NCI-H446 treated with DMSO at 0.1 percent for 48 hours (cell line): ENCODE measurements around the gene CD300C.
A peak's percentile ranks its signal among the peaks of the same experiment; 100 is the strongest.
"Not testable (repeated sequence)": the region's sequence is repeated elsewhere in the genome, so short reads cannot be mapped to it uniquely, and the experiment has no call there.

Experiments
- DNase-seq: peaks from one replicate; lab custom pipeline; 2025; lab: John Stamatoyannopoulos, UW

CD300C gene

DNA sequence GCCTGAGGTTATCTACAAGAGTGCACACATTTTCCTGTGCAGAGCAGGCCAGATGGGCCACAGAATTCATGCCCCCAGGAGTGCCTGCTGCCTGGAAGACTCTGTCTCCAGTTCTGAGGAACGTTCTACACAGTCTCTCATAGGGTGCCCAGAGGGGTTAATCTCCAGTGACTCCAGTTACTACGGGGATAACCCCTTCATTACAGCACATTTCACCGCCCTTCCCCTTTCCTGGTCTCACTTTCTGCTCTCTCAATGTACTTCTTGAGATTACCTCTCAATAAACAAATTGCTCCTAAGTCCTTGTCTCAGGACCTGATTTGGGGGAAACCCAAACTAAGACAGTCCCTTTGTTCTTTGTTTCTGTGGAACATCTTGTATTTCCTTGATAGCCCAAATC, 15.7 kb upstream of the CD300C start:
- no peak for DNase-seq

DNA sequence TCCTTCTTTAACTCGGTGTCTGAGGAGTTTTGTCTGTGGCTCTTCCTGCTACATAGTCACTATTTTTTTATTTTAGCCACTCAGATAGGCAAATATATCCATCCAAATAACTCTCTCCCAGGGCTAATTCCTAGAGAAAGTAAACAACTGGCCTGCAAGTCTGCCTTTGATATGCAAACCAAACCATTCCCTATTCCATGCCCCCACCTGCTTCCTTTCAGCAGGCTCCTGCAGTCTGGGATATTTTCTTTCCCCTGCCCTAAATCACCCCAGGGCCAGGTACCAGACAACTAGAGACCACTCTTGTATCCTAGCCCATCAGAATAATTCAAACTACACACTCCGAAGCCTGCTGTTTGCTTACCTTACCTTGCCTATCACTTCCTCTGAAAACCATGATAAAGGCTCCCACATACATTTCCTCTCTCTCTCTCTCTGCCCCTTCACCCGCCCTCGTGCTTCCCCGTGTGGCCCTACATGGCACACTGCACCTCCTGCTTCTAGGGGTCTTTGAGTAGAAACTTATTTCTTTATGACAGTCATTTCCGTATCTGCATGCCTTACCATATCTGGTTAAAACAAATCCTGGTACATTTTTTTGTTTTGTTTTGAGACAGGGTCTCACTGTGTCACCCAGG, 13.1 kb upstream of the CD300C start:
- DNase-seq = no peak

DNA sequence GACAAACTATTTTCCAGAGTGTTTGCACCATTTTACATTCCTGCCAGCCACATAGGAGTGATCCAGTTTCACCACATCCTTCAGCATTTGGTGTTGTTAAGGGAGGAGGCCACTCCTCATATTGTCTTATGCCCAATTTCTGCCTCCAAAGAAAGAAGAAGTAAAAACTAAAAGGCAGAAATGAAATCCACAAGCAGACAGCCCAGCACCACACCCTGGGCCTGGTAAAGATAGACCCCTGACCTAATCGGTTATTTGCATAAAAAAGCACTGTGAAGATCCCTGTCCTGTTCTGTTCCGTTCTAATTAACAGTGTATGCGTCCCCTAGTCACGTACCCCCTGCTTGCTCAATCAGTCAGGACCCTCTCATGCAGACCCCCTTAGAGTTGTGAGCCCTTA, 12.5 kb upstream of the CD300C start:
- DNase-seq = not testable (repeated sequence)

DNA sequence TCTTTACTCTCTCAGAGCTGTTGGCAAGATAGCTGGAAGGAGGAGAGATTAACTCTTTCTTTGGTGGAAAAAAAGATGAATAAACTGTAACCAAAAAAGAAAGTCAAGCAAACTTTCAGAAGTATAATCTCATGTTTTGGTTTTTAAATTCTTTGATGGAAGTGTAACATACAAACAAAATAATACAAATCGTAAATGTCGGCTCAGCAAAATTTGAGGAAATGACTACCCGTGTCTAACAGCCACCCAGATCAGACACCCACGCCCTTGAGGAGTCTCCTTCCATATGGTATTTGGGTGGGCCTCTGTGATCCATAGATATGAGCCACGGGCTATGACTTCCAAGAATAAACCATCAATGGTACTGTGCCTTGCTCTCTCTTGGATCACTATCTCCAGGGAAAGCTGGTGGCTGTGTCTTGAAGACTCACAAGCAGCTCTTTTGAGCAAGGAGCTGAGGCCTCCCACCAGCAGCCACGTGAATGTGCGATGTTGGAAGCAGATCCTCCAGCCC, 9.6 kb upstream of the CD300C start:
- DNase-seq = no peak

DNA sequence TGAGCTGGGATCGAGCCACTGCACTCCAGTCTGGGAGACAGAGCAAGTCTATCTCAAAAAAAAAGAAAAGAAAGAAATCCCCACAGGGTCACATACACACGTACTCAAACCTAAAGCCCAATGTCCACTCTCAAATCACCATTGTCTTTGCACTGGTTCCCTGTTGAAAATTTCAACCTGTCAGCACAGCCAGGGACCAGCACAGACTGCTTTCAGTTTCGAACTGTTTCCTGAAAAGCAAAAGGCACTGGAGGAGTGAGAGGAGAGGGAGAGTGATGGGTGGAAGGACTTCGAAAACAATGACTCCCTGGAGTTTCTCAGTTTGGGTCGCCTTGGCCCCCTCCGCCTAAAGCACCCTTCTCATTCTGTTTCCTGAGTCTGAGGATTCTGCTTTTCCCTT, 9.0 kb upstream of the CD300C start:
- DNase-seq = no peak

DNA sequence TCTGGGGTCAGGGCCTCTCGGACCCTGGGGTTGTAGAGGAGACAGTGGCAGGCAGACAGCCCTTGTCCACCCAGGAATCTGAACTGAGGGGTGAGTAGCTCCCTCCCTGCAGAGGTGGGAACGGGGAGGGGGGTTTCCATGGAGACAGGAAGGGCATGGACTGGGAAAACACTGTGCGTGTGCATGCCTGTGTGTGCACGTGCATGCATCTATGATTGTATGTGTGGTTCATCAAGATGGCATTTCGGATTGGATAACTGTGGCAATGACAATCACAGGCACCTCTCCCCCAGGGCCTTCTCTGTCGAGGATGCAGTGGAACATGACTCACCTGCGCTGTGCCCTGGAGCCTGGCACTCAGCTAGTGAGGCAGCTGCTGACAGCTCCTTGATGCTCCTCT, 6.1 kb upstream of the CD300C start:
- DNase-seq = no peak

DNA sequence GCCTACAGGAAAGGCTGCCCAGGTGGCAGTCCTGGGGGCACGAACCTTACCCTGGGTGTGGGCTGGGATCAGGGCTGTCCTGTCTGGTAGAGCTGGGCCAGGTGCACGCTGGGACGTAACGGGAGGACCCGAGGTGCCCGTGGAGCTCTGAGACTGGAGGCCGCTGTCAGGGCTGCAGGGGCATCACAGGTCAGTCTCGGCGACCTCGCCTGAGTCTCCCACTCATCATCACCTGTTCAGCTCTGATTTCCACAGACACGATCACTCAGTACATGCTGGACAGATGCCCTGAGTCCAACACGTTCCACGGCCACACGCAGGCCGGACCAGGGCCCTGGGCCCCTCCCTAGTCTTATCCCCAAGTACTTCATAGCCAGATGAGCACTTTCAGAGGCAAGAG, 4.7 kb upstream of the CD300C start:
- DNase-seq = no peak

DNA sequence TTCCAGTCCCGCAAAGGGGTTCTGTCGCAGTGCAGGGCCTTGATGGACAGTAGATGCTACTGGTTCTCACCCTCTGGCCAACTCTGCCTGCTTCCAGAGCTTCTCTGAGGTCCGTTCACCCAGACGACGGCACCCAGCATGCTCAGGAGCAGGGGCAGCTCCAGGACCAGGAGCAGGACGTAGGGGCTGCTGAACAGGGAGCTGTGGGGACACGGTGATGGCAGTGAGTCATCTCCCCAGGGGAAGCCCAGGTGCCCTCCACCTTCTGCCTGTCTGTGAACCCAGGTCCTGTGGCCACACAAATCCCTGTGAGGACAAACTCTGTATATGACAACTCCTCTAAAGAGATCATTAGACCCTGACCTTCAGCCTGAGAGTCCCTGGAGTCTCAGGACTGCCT, 3.4 kb upstream of the CD300C start:
- no peak for DNase-seq

DNA sequence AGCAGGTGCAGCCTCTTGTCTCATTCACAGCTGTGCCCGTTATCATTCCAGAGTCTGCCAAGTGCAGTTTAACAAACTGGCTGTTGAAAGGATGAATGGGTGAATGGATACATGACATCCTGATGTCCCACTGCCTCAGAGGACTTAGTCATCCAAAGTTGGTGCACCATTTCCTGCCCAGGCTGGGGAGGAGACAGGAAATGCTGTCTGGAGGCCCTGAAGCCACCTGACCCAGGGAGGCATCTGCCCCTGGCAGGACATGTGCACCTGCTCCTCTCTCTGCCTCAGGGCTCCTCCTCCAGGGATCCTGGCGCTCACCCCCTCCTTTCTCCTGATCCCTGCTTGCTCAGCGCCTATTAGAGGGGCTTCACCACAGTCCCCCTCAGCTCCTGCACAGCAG, 1.8 kb upstream of the CD300C start:
- DNase-seq = no peak

DNA sequence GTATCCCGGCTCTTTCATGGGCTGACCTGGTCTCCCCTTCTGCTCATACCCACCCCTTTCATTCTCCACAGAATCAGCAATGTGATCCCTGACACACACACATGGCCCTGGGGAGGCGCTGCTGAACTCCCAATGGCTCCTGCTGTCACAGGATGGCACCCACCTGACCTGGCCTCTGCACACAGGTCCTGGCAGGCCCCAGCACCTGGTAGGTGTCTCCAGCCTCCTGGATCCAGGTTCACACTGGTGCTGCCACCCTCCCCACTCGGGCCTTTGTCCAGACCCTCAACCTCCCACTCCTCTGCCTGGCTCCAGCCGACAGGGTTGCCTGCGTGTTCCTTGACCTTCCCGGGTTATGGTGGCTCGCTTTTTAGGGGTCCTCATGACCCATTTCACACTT, 1.3 kb upstream of the CD300C start:
- no peak for DNase-seq

DNA sequence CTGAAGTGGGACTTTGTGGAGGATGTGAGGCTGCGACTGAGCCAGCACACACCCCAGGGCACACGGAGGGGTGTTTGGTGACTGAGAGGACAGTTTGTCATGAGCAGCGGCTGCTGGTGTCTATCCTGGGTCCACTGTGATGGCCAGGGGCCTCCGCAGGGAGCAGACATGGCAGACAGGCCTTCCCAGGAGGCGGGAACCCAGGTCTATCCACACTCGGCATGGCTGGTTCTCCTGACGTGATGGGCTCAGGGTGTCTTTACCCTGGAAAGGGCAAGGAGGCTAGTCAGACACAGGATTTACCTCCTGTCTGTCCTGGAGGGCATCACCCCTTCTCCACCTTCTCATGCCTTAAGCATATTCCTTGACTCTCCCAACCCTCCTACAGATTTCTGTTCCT, 671 bp upstream of the CD300C start:
- DNase-seq = no peak

DNA sequence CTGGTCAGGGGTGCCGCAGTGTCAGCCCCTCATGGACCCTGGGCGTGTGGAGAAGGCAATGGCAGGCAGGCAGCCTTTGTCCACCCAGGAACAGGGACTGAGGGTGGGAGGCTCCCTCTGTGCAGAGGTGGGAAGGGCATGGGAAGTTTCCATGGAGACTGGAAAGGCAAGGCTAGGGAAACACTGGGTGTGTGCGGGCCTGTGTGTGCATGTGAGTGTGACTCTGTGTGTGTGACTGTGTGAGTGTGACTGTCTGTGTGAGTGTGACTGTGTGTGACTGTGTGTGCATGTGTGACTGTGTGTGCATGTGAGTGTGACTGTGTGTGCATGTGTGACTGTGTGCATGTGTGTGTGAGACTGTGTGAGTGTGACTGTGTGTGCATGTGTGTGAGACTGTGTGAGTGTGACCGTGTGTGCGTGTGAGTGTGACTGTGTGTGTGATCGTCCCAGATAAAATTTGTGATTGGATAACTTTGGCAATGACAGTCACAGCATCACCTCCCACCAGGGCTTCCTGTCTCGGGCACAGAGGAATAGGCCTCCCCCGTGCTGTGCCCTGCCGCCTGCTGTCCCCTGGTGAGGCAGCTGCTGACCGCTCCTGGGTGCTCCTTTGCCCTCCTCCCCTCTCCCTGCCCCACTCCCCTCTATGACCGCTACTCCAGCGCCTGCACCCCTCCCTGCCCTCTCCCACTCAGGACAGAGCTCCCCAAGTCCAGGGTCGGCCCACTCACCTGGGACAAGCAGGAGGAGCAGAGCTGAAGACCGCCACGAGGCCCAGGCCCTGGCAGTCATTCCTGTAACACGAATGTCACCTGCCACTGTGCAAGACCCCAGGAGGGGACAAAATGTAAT, 698 bp downstream of the CD300C start:
- no peak for DNase-seq

DNA sequence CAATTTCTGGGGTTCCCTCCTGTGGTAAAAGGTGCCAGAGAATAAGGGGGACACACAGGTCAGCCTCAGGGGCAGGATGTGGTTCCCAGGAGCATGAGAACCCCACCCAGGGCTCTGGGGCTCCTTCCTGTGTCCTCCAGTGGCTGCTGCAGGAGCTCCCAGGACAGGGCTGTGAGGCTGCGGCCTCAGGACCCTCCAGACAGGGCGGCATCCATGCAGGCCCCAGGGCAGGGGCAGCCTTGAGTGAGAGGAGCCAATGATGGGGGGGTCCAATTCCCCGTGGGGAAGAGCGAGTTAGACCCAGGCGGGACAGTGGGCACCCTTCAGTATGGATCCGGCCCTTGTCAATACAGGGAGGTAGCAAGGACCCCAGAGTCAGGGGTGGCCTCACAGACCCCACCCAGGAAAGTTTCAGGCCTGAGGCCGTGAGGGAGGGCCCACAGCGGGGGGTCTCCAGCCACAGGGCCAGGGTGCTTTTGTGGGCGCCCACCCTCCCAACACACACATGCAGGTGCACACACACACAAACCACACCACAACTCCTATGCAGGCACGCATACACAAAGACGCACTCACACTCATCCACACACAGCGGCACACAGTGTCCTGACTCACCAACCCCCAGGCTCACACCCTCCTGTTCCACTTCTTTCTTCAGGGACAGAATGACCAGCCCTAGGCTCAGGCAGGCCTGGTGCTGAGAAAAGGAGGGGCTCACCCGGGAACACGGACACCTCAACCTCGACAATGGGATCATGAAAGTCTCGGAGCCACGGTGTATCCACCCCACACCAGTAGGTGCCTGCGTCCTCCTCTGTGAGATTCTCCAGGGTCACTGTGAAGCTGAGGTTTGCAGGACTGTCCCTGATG, 1.8 kb downstream of the CD300C start:
- no peak for DNase-seq

DNA sequence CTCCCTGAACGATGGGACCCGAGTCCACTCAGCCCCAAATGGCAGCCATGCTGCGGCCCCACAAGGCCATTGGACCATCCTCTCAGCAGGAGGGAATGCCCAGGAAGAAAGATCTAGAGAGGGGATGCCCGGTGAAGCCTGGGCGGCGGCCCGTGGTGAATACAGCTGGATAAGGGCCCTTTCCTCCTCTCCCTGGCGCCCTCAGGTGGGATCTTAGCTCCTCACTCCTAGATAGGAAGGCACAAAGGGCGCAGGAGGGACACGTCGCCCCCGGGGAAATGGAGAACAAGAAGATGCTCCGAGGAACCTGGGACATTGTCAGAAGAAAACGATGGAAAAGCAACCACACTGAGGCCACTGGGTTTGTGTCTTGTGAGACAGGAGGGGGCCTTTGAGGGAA, 2.5 kb downstream of the CD300C start:
- no peak for DNase-seq

DNA sequence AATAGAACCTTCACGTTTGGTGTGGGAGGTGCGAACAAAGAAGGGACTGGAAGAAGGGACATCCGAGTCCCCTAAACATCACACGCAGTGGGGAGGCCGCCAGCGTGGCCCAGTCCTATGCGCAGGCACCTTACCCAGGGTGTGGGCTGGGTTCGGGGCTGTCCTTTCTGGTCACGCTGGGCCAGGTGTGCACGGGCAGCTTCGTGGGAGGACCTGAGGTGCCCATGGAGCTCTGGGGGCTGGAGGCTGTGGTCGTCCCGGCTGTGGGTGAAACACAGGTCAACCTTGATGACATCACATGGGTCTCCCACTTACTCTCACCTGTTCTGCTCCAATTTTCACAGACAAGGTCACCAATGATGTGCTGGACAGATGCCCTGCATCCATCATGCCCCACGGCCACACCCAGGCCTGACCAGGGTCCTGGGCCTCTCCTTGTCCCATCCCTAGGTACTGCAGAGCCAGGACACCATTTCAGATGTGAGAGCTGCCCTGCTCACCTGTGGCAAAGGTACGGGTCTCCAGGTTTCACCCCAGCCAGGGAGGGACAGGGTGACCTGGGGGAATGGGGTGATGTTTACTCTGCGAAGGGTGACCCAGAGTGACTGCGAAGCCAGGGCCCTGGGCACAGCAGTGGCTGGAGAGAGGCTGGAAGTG, 3.1 kb downstream of the CD300C start:
- DNase-seq = no peak

DNA sequence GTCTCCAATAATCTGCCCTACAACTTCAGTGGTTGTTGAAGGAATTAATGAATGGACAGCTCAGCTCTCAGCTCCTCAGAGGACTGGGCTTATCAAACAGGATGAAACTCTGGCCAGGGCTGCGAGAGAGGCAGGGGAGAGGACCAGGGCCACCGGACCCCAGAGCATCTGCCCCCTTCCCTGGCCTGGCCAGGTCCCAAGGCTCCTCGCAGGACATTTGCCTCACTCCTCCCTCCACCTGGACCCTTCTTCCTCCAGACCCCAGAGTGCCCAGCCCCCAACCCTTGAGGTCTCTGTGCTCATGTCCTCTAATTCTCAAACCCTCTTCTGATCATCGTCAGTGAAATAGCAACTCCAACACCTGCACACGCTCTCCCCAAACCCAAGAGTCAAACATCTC, 3.7 kb downstream of the CD300C start:
- DNase-seq = no peak

DNA sequence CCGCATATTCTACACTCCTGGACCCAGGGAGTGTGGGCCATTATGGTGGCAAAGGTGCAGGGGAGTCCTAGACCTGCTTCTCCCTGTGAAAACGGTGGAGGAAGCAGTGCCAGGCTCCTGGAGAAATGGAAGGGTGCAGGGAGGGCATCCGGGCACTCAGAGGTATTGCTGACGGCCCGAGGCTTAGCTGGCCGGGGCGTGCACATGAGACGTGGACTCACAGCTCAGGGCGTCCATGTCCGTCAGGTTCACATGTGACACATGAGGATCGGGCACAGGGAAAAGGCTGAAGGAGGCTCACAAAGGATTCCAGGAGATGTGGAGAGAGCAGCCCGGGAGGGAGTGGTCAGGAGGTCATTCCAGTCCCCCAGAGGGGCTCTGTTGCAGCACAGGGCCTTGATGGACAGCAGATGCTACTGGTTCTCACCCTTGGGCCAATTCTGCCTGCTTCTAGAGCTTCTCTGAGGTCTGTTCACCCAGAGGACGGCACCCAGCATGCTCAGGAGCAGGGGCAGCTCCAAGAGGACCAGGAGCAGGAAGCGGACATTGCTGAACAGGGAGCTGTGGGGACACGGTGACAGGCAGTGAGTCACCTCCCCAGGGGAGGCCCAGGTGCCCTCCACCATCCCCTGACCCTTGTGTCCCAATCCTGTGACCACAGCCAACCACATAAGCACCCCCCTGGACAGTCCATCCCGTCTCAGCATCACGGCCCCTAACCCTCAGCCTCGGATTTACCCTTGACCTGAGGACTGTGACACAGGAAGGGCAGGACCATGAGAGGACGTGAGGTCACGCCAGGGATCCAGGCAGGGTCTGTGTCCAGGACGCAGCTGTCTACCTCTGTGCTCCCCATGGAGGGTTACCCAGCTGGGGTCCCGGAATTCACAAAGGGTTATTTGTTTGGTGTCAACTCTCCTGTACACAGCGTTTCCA, 4.5 kb downstream of the CD300C start:
- no peak for DNase-seq

DNA sequence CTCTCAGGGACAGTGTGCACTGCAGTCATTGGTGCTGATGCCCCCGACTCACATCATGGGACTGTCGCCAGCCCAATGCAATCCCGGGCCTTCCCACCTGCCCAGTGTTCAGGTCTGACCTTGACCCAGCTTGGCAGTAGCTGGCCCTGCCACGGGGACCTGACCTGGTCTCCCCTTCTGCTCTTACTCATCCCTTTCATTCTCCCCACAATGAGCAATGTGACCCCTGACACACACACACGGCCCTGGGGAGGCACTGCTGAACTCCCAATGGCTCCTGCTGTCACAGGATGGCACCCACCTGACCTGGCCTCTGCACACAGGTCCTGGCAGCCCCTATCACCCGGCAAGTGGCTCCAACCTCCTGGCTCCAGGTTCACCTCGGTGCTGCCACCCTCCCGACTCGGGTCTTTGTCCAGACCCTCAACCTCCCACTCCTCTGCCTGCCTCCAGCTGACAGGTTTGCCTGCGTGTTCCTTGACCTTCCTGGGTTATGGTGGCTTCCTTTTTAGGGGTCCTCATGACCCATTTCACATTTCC, 6.6 kb downstream of the CD300C start:
- DNase-seq = no peak

DNA sequence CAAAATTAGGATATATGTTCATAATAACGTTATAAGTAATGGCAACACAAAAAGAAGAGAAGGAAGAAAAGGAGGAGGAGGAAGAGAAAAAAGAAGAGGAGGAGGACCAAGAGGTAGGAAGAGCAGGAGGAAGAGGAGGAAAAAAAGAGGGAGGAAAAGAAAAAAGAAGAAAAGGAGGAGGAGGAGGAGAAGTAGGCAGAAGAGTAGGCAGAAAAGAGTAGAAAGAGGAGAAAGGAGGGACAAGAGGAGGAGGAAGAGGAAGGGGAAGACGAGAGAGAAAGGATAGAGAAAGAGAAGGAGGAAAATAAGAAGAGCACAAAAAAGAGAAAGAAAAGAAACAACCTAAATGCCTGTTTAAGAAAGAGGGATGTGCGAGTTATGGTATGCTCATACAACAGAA, 9.0 kb downstream of the CD300C start:
- DNase-seq = no peak

DNA sequence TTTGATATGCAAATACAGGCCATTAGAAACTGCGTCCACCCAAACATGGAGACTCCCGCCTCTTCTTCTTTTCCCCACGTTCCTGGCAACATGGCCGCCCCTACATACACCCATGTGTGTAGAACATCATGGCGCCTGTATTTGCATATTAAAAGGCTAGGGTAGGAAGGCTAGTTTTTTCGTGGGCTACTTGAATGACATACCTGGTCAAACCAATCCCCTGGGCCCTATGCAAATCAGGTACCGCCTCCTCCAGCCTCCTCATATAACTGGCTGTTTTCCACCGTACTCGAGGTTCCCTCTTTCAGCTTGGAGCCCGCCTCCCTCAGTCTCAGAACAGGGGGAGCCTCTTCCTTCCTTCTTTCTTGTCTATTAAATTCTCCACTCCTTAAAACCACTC, 13.8 kb downstream of the CD300C start:
- peak; percentile 58 for DNase-seq
